SKM-1 treated with dmso at 0.1 percent for 144 hours (cell line): ENCODE results near the gene EXTL2.
"Not testable (repeated sequence)": the region's sequence is repeated elsewhere in the genome, so short reads cannot be mapped to it uniquely, and the experiment has no call there.

ENCODE experiments used
- DNase-seq: peaks from one replicate; lab custom pipeline; 2025; ENCODE audit not compliant: unreplicated experiment; lab: John Stamatoyannopoulos, UW

Gene EXTL2

GRCh38 chr1:100894603-100895539 lies at the start of gene EXTL2:
EXTL2 (minus strand) TSS chr1:100894842; CDS start chr1:100888757, 6,085 bp downstream.
- peak; percentile 54 for DNase-seq

- DNase-seq, result no peak
Observed at GRCh38 chr1:100943533-100943932, 48.9 kb upstream of the EXTL2 start.

- no peak for DNase-seq
Observed at GRCh38 chr1:100942304-100943046, 47.8 kb upstream of the EXTL2 start.

- DNase-seq, result no peak
Observed at GRCh38 chr1:100941580-100942216, 47.1 kb upstream of the EXTL2 start.

- no peak for DNase-seq
Observed at GRCh38 chr1:100941098-100941527, 46.5 kb upstream of the EXTL2 start.

GRCh38 chr1:100936194-100936967 lies 41.7 kb upstream of the EXTL2 start:
- DNase-seq, result peak; percentile 13

- DNase-seq, result not testable (repeated sequence)
Observed at GRCh38 chr1:100933555-100933954, 38.9 kb upstream of the EXTL2 start.

GRCh38 chr1:100931716-100932115 lies 37.1 kb upstream of the EXTL2 start:
- no peak for DNase-seq

GRCh38 chr1:100930494-100930893 lies 35.9 kb upstream of the EXTL2 start:
- DNase-seq, result no peak

GRCh38 chr1:100928128-100928527 lies 33.5 kb upstream of the EXTL2 start:
- no peak for DNase-seq

GRCh38 chr1:100927276-100927675 lies 32.6 kb upstream of the EXTL2 start:
- DNase-seq, result no peak

GRCh38 chr1:100926240-100926639 lies 31.6 kb upstream of the EXTL2 start:
- no peak for DNase-seq

GRCh38 chr1:100924991-100925390 lies 30.3 kb upstream of the EXTL2 start:
- DNase-seq, result no peak

- no peak for DNase-seq
Observed at GRCh38 chr1:100924212-100924611, 29.6 kb upstream of the EXTL2 start.

GRCh38 chr1:100921110-100921706 lies 26.6 kb upstream of the EXTL2 start:
- peak; percentile 39 for DNase-seq

- DNase-seq, result no peak
Observed at GRCh38 chr1:100912019-100912418, 17.4 kb upstream of the EXTL2 start.

GRCh38 chr1:100909018-100909417 lies 14.4 kb upstream of the EXTL2 start:
- DNase-seq, result no peak

- DNase-seq, result no peak
Observed at GRCh38 chr1:100907887-100908286, 13.2 kb upstream of the EXTL2 start.

- no peak for DNase-seq
Observed at GRCh38 chr1:100905181-100905580, 10.5 kb upstream of the EXTL2 start.

- no peak for DNase-seq
Observed at GRCh38 chr1:100904528-100904927, 9.9 kb upstream of the EXTL2 start.
